SKM-1 treated with dmso at 0.1 percent for 144 hours (cell line): ENCODE measurements around the gene CACNA1A.
A peak's percentile ranks its signal among the peaks of the same experiment; 100 is the strongest.

Experiments used
- DNase-seq: peaks from one replicate; lab custom pipeline; 2025; ENCODE audit not compliant: unreplicated experiment; lab: John Stamatoyannopoulos, UW

The CACNA1A gene

DNA sequence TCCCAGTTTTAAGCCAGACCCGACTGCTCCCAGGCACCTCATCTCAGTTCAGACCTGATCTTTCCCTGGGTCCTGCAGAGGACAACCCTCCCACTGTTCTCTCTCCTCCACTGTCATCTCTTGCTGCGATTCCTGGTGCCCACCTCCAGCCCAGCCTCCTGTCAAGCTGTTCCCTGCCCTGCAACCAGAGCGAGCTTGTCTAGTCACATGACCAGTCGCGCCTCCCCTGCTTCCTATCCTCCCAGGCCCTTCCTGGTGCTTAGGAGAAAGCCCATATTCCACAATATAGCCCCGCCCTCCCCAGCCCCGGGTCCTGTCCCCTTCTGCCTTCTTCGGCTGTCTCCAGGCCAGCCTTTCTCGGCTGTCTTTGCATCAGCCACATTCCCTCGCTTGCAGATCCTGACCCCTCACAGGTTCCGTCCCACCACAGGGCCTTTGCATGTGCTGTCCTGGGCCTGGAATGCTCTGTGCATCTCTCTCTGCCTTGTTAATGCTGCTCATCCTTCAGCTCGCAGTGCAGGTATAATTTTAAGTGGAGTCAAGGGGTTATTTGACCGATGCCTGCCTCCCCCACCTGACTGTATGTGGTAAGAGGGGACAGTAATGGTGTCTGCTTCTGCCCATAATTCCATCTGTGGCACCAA, 267.3 kb downstream of the CACNA1A start:
- no peak for DNase-seq

DNA sequence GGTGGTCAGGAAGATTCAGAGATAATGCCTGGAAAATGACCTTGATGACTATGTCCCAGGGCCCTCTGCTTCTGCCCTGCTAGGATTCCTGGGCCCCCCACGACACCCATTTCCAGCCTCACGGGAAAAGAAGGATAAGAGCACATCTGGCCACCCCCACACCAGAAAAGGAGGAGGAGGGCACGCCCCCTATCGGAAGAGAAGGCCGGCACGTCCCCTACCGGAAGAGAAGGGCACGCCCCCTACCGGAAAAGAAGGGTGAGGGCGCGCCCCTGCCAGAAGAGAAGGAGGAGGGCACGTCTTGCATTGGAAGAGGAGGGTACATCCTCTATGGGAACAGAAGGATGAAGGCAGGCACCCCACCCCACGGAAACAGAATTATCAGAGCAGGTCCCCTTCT, 271.8 kb downstream of the CACNA1A start:
- DNase-seq: peak; percentile 25

DNA sequence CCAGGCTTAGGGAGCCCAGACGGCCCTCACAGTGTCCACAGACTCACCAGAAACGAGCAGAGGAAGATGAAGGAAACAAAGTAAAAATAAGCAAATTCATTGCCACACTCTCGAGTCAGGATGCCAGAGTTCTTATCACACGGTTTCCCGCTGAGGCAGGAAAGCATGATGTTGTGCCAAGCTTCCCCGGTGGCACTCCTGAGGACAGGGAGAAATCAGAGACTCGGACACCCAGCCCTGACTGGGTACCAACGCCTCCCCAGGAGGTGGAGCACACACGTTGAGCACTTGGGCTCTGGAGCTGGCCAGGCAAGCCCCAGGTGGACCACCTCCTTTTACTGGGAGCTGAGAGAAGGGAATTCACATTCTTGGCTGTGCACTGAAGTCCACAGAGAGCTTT, 274.6 kb downstream of the CACNA1A start:
- no peak for DNase-seq

DNA sequence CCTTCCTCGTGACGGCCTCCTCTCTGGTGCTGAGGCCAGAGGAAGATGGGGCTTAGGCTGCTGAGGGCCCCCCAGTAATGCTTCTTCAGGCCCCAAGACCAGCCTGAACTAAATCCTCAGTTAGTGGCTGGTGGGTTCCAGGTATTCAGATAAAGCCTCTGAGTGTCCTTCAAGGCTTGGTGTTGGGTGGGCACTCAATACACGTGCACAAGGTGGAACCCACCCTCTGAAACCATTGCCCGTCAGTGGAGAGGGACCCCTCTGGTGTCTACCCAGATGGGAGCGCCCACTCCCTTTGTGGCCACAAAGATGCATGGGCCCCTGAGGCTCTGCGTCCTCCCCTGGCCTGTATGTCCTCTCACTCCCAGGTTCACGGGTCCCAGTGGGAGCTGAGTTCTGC, 277.0 kb downstream of the CACNA1A start:
- no peak for DNase-seq

DNA sequence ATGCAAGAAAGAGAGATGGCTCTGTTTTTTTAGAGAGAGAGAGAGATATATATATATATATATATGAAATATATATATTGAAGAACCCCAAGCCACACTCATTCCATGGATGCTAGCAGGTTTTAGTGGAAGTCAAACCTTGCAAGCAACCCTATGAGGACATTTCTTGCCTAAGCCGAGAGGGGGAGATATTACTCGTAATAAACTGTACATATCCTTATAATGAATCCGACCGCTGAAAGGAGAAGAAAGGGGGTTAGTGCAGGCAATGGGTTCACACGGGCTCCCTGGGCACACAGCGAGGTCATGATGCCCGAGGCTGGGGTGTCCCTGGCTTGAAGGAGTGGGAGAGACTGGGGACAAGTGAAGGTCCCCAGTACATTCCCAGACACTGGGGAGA, 277.7 kb downstream of the CACNA1A start:
- DNase-seq: no peak

DNA sequence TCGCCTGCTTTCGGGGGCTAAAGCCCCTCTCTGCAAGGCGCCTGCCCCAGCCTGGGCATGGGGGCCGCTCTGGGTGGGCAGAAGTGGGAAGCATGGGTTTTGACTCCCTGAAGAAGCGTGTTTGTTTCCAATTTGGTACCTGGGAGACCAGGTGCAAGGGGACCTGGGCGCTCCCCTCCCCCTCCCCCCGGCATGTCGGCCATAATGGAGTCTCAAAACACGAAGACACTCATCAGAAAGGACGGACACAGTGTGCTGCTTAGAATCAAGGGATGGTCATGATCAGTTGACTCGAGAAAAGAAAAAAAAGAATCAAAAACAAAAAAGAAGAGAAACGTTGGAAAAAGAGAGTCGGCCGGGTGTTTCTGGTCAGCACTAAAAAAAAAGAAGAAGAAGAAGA, 279.3 kb downstream of the CACNA1A start:
- no peak for DNase-seq

DNA sequence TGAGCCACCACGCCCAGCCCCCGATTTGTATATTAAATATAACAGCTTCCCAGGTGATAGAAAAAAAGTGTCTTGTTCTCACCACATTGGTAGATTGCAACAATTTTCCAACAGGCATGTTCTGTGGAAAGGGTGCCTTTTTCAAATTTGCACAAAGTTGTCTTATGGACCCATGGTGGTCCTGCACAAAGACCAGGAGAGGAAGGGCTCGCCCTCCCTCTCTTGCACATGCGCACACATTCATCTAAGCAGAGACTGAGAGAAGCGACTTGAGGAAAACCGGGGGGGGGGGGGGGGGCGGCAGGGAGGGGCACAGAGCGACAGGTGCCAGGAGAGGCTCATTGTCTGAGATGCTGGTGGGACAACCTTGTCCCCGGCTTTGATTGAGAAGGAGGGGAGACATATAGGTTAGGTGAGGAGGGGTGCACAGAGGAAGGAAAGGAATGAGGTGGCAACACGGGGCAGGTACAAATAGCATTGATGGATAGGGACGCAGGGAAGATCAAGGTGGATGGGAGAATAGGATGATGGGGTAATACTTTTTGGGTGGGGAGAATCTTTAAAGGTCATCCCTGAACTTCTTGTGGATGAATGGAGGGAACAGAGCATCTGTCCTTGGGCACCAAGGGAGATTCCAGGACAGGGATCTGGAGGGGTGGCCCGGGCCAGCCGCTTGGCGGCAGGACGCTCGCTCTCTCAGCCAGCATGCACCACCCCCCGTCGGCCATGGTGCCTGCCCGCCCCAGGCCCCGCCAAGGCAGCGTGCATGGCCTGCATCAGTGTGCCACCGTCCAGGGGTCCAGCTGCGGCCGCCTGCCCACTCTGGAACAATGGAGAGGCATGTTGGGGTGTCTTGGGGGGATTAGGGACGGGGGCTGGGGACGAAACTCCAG, 280.1 kb downstream of the CACNA1A start:
- DNase-seq: no peak

DNA sequence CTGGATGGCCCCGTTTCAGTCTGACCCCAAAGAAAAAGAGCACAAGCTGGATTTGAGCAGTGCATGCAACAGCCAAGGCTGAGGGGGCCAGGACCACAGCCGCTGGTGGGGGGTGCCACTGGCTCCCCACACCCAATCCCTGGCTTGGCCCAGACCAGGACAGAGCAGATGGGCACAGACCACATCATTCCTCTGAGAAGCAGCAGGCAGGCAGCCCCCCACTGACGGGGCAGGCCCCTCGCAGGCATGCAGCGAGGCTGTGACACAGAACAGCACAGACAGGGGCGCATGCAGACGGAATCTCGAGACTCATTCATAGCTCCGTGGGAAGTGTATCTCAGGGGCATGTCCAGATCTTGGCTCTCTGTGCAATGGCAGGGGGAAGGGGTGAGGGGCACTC, 281.2 kb downstream of the CACNA1A start:
- no peak for DNase-seq

DNA sequence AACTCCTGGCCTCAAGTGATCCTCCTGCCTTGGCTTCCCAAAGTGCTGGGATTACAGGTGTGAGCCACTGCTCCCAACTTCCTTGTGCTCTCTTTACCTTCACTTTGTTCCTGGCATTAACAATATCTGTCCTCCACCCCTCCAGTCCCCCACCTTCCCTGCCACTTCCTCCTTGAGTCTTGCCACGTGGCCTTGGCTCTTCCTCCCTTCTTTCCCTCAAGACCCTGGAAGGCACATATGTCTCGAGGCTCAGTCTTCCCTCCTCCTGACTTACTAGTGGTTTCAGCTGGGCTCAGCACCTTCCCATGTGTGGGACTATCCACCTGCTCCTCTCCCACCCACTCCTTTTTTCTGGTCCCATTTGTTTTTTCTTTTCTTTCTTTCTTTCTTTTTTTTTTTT, 285.4 kb downstream of the CACNA1A start:
- no peak for DNase-seq

DNA sequence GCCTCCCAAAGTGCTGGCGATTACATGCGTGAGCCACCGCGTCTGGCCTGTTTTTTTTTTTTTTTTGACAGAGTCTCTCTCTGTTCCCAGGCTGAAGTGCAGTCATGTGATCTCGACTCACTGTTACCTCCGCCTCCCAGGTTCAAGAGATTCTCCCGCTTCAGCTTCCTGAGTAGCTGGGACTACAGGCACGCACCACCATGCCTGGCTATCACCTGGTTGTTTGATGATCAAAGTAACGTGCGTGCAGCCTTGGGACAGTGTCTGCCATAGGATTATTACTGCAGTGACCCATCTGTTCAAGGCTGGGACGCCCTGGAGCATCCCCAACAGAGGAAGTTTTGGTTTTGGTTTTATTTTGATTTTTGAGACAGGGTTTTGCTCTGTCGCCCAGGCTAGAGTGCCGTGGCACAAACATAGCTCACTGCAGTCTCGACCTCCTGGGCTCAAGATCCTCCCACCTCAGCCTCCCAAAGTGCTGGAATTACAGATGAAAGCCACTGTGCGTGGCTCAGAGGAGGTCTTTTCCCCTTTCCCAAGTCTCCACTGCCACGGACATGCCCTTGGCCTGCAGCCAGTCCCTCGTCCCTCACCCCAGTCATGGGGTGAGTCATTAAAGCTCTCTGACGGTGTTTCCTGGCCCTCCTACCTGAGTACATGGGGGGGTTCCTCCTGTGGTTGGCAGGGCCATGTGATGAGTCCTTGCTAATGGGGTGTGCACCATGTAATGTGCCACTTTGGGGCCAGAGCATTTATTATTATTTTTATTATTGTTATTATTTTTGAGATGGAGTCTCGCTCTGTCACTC, 290.5 kb downstream of the CACNA1A start:
- DNase-seq: no peak

DNA sequence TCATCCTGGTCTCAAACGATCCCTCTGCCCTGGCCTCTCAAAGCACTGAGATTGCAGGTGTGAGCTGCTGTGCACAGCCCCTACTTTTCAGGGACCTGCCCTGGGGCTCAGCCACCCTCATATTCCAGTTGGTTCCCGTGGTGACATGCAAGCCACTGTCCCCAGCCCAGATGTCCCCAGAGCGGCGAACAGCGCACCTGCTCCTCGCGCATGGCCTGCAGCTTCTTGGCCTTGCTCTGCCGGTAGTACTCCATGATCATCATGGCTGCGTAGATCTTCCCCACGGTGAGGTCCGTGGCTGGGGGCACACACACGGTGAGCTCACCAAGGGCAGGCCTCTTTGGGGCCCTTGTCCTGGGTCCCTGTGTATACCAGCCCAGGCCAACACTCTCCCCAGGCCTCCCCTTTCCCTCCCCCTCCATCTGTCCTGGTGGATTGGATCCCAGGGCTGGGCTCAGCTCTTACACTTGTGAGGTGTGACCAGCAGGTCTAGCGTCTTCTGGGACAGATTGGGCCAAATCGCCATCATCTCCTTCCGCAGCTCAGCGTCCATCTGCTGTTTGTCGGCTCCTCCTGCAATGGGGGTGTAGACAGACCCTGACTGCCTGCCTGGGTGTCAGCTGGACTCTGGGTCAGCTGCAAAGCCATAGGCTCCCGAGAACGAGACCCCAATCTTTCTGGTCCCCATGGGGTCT, 292.1 kb downstream of the CACNA1A start:
- no peak for DNase-seq

DNA sequence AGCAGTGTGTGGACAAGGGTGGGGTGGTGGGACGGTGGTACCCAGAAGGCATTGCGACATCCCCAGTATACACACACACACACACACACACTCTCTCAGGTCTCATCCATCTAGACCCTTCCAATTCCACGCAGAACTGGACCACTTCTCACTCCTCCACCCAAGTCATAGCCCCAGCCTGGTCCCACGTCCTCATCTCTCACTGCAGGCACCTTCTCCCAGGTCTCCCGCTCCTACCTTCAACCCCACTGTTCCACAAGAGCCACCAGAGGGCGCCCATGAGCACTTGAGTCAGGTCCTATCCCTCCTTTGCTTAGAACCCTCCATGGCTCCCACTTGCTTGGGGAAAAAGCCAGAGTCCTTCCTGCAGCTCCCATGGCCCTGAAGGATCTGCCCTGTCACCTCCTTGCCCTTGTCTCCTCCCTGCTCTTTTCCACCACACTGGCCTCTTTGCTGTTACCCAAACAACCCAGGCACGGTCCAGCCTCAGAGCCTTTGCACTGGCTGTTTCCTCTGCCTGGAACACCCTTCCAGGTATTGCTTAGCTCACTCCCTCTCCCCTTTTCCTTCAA, 293.4 kb downstream of the CACNA1A start:
- peak; percentile 22 for DNase-seq

DNA sequence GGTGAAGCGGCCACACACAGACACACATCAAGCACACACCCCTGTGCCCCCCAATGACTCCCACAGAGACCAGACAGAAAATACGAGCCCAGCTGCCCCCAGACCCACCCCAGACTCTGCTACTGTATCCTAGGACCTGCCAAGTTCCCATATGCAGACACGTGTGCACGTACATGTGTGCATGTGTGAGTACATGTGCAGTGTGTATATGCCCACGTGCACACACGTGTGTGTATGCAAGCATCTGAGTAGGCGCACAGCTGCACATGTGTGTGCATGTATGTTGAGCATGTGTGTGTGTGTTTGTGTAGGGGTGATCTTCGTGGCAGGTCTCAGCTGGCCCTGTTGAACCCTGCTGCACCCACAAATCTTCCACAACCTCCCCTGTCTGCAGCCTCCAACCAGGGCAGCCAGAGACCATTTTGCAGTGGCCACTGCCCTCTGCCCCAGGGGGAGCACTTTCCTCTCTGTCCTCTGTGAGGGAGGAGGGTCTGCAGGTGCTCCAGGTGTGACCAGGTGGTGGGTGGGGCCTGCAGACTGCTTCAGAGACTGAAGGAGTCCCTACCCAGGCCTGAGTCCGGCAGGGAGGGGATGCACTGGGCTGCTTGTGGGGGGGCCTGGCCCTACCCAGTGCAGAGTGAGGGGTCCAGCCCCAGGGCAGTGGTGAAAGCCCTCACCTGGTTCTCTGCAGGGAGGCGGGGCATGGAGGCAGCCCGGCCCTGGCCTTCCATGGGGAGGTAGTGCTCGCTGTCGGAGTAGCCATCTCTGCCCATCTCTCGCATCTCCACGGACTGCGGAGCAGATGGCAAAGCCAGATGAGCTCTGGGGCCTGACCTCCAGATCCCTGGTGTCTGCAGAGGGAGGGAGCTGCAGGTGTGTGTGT, 294.6 kb downstream of the CACNA1A start:
- no peak for DNase-seq

DNA sequence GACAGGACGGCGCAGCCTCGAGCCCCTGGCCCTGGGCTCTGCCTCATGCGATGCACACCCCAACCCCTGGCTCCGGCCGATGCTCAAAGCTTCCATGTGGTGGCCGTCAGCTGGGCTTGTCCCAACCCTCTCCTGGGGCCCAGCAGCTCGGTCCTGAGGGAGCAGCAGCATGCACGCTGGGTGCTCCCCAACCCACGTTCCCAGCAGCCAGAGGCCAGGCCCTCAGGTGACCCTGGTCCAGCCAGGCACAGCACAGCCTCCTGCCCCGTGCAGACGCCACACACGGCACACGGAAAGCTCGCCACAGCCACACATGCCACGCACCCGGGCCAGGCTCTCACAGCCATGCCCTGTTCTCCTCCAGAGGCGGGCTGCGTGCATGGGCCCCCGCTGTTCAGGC, 295.3 kb downstream of the CACNA1A start:
- no peak for DNase-seq

DNA sequence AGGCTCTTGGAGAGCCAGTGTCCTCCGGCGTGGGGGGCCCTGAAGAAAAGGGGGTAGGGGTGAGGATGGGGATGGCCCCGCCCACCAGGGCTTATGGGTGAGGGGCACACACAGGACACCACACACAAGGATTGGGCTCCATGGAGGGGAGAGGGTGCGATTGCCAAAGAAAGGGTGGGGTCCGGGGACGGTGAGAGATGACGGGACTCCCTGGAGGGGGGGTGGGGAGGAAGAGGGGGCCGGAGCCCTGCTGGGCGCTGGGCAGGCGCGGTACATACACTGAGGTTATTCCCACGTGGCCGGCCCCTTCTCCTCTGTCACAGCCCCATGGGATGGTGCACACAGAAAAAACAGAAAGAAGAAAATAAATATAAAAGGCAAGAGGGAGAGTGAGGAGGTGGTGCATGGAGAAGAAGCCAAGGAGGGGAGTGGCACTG, 295.9 kb downstream of the CACNA1A start:
- DNase-seq: no peak

DNA sequence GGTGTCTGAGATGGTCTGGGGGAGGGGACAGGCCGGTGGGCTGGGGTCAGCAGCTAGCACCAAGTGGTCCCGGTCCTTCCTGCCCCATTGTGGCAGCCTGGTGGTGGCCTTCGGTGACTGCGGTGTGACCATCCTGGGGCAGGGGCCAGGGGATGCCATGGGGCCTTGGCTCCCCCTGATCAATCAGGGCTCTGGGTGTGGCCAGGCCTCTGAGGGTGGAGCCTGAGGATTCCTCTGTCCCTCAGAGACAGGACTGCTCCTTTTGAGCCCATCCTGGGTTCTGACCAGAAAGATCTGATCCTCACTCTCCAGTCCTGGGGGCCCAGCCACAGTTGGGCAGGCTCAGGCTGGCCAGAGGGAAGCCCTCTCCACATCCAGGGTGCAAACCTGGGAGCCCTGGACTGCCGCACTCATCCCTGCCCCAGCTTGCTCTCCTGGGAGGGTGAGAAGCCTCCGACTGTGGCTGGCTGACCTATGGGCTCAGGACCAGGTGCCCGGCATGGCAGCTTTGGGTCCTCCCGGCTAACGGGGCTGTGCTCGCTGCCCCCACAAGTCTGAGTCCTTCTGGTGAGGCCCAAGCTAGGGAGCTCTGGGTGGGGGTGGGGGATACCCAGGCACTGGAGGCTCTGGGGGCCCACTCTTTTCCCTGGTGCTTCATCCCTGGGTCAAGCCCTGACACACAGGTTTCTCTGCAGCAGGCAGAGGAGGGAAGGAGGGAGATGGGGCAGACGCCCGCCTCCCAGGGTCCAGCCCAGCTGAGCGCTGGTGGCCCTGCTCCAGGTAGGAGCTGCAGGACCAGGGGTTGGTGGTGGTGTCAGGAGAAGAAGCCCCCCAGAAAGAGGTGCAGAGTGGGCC, 296.6 kb downstream of the CACNA1A start:
- DNase-seq: no peak

DNA sequence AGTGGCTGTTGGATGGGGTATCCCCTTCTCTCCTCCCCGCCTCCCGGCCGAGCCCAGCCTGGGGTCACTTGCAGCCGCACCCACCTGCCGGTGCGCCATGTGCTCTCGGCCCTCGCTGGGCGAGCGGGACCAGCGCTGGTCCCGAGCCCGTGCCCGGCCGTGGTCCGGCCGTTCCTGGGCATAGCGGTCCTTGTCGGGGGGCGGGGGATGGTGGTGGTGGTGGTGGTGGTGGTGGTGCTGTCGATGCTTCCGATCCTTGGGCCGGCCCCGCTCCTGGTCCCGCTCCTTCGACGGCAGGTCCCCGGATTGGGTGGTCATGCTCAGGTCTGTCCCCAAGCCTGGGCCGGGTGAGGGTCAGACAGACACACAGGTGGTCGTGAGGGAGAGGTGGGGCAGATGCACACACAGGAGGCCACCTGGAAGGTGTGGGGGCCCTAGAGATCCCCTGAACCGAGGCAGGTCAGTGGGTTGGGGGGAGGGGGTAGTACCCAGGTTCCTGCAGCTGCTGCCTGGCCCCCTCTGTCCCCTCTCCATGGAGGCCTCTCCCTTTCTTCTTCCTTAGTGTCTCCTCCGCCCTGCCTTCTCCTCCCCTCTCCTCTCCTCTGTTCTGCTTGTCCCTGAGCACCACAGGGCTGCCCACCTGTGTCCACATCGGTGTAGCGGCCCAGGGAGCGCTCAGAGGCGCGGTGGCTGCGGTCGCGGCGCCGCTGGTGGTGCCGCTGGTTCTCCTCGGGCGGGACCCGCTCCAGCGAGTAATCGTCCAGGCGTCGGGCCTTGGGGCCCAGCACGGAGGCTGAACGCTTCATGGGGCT, 297.4 kb downstream of the CACNA1A start:
- DNase-seq: no peak
